NCI-H2196 (cell line): ENCODE results near the gene GLB1L2.

Experiments
- DNase-seq: peaks from one replicate; lab custom pipeline; 2025; ENCODE audit not compliant: unreplicated experiment; lab: John Stamatoyannopoulos, UW

The GLB1L2 gene

GRCh38 chr11:134417871-134418840 lies 86.4 kb downstream of the GLB1L2 start:
- DNase-seq: no peak

GRCh38 chr11:134423106-134423505 lies 91.3 kb downstream of the GLB1L2 start:
- DNase-seq: no peak

- DNase-seq: no peak
These were observed 93.6 kb downstream of the GLB1L2 start for GRCh38 chr11:134425413-134425812.
